GM12878 (cell line): Measurements from ENCODE around the gene USP25. TPM values are rescaled to one million over a fixed set of nuclear protein-coding genes. Genes with fewer than 3 reads are reported as not detected.

Experiments
- ATAC-seq: fragments of 200-7000 bp; cut with Tn5 transposase; 3 replicates; pipeline ENCODE4 v1.9.1; 2020; ENCODE audit warnings: mild to moderate bottlenecking, moderate library complexity
- BruUV-seq: library from RNA; stranded (reverse); fragments of 400-500 nt; replicated peaks from 2 replicates; lab custom pipeline; 2021; lab: Mats Ljungman, UMichigan
- CTCF ChIA-PET: fragments of 300-600 bp; sonication (Branson Sonifier 250); formaldehyde crosslinking; extraction: SDS; loops from one replicate; lab custom pipeline; 2021; ENCODE audit warnings: inconsistent platforms; lab: Yijun Ruan, JAX
- POLR2A ChIA-PET: fragments of 350-600 bp; formaldehyde crosslinking; extraction: SDS; loops from one replicate; lab custom pipeline; 2021; ENCODE audit warnings: inconsistent platforms; lab: Charles Lee
- RAD21 ChIA-PET: fragments of 300-600 bp; sonication (Branson Sonifier 250); formaldehyde crosslinking; loops from one replicate; lab custom pipeline; 2023; ENCODE audit warnings: antibody characterized with exemption; ENCODE audit not compliant: unreplicated experiment; lab: Charles Lee
- SMC1A ChIA-PET: fragments of 300-600 bp; sonication (Branson Sonifier 250); formaldehyde crosslinking; loops from one replicate; lab custom pipeline; 2023; ENCODE audit not compliant: unreplicated experiment, uncharacterized antibody; lab: Charles Lee
- DNase-seq: peaks from one replicate; pipeline ENCODE4 v3.0.0-alpha.2; 2011; ENCODE audit warnings: low read depth, low spot score
- FAIRE-seq: peaks from 3 replicates; lab custom pipeline; 2011; peaks lifted over from hg19 to GRCh38; lab: Jason Lieb, UNC
- H2AFZ ChIP-seq: 2 replicates; pipeline ENCODE4 v1.6.0; 2011; ENCODE audit warnings: low read depth, low read length, control low read depth; ENCODE audit not compliant: control insufficient read depth
- H3K27ac ChIP-seq: 2 replicates; pipeline ENCODE4 v1.5.1; 2011; ENCODE audit warnings: control low read depth; ENCODE audit not compliant: control insufficient read depth, insufficient read depth
- H3K27me3 ChIP-seq, 2 experiments: replicated peaks in 1 of 2; 2 replicates each; pipeline versions ENCODE4 v1.6.0 to v1.6.1; 2011; ENCODE audit warnings: low read length in 1 of 2; ENCODE audit not compliant: control insufficient read depth in 2 of 2, insufficient read depth in 2 of 2
- H3K36me3 ChIP-seq, 2 experiments: 2 replicates each; pipeline ENCODE4 v1.5.1; 2011; ENCODE audit warnings: low read length in 1 of 2; ENCODE audit not compliant: control insufficient read depth in 2 of 2, insufficient read depth in 2 of 2
- H3K4me1 ChIP-seq: 2 replicates; pipeline ENCODE4 v1.6.1; 2011; ENCODE audit warnings: mild to moderate bottlenecking, low read length, moderate library complexity, mixed read lengths; ENCODE audit not compliant: control insufficient read depth, insufficient read depth
- H3K4me2 ChIP-seq: 2 replicates; pipeline ENCODE4 v1.6.0; 2011; ENCODE audit warnings: control low read depth; ENCODE audit not compliant: control insufficient read depth, insufficient read depth
- H3K4me3 ChIP-seq: fragments of 200-600 bp; sonication (generic); 2 replicates; pipeline ENCODE4 v1.5.1; 2016
- H3K79me2 ChIP-seq: 2 replicates; pipeline ENCODE4 v1.6.0; 2011; ENCODE audit warnings: low read length; ENCODE audit not compliant: control insufficient read depth, insufficient read depth
- H3K9ac ChIP-seq: 2 replicates; pipeline ENCODE4 v1.8.0; 2011; ENCODE audit warnings: low read length, control low read depth, mixed read lengths; ENCODE audit not compliant: control insufficient read depth, insufficient read depth
- H3K9me3 ChIP-seq: replicated peaks from 3 replicates; pipeline ENCODE4 v1.5.1; 2011; ENCODE audit warnings: mild to moderate bottlenecking, low read length; ENCODE audit not compliant: control insufficient read depth, insufficient read depth
- H4K20me1 ChIP-seq: 2 replicates; pipeline ENCODE4 v1.6.0; 2011; ENCODE audit not compliant: control insufficient read depth, insufficient read depth
- BACH1 ChIP-seq: fragments of 450-650 bp; IDR thresholded peaks from 2 replicates; pipeline ENCODE4 v1.6.1; 2017; ENCODE audit warnings: mild to moderate bottlenecking, borderline replicate concordance
- CBFB ChIP-seq: IDR thresholded peaks from 2 replicates; pipeline ENCODE4 v1.6.1; 2016; ENCODE audit warnings: antibody characterized with exemption, low read depth
- CTCF ChIP-seq, 3 experiments: IDR thresholded peaks in 2 of 3; conservative IDR thresholded peaks in 1 of 3; 2 replicates each; pipeline ENCODE4 v1.5.1; 2011; ENCODE audit warnings: low read depth in 3 of 3, low read length in 3 of 3, mild to moderate bottlenecking in 3 of 3, control low read depth in 2 of 3, moderate library complexity in 2 of 3, inconsistent platforms in 1 of 3, mixed read lengths in 1 of 3; ENCODE audit not compliant: control insufficient read depth in 2 of 3, insufficient read depth in 1 of 3; ENCODE audit errors: extremely low read depth in 1 of 3
- FOXK2 ChIP-seq: fragments of 450-650 bp; IDR thresholded peaks from 2 replicates; pipeline ENCODE4 v1.6.1; 2017; ENCODE audit warnings: mild to moderate bottlenecking, moderate library complexity
- GABPA ChIP-seq: IDR thresholded peaks from 2 replicates; pipeline ENCODE4 v1.6.1; 2014; ENCODE audit warnings: antibody characterized with exemption, low read depth, mild to moderate bottlenecking, inconsistent platforms
- HDGF ChIP-seq: fragments of 450-650 bp; IDR thresholded peaks from 2 replicates; pipeline ENCODE4 v1.6.1; 2016; ENCODE audit warnings: antibody characterized with exemption
- JUND ChIP-seq: IDR thresholded peaks from 2 replicates; pipeline ENCODE4 v1.6.1; 2012; ENCODE audit warnings: low read depth, mild to moderate bottlenecking, low read length, improper control_type of control experiment, moderate library complexity
- MYC ChIP-seq: IDR thresholded peaks from 2 replicates; pipeline ENCODE4 v1.6.1; 2011; ENCODE audit warnings: mild to moderate bottlenecking, low read length, moderate library complexity, inconsistent platforms; ENCODE audit not compliant: insufficient read depth, insufficient replicate concordance, insufficient read length, severe bottlenecking
- NR2F1 ChIP-seq: fragments of 450-650 bp; conservative IDR thresholded peaks from 2 replicates; pipeline ENCODE4 v1.6.1; 2017; ENCODE audit warnings: mild to moderate bottlenecking
- RAD51 ChIP-seq: fragments of 450-650 bp; IDR thresholded peaks from 2 replicates; pipeline ENCODE4 v1.6.1; 2016; ENCODE audit warnings: moderate library complexity, mild to moderate bottlenecking, inconsistent platforms
- SP1 ChIP-seq: IDR thresholded peaks from one replicate; pipeline ENCODE4 v1.6.1; 2011; ENCODE audit warnings: low read depth, low read length
- SREBF2 ChIP-seq: IDR thresholded peaks from 2 replicates; pipeline ENCODE4 v1.6.1; 2012; ENCODE audit warnings: mild to moderate bottlenecking, low read length
- ZNF217 ChIP-seq: fragments of 450-650 bp; IDR thresholded peaks from 2 replicates; pipeline ENCODE4 v1.6.1; 2017; ENCODE audit warnings: antibody characterized with exemption, mild to moderate bottlenecking
- ZNF24 ChIP-seq: fragments of 450-650 bp; IDR thresholded peaks from 2 replicates; pipeline ENCODE4 v1.6.1; 2017; ENCODE audit warnings: antibody characterized with exemption, mild to moderate bottlenecking
- ZSCAN29 ChIP-seq: fragments of 450-650 bp; IDR thresholded peaks from 2 replicates; pipeline ENCODE4 v1.6.1; 2017; ENCODE audit warnings: mild to moderate bottlenecking, moderate library complexity
- in situ Hi-C: fragments of 300-500 bp; cut with MboI; formaldehyde crosslinking; loops from 9 replicates; pipeline ENCODE4 v1.14.3; 2018; ENCODE audit warnings: mixed read lengths
- intact Hi-C: fragments of 100-400 bp; cut with micrococcal nuclease; formaldehyde crosslinking; loops from one replicate; pipeline ENCODE4 v1.14.2; 2022; ENCODE audit not compliant: unreplicated experiment
- polyA plus RNA-seq, 11 experiments: library from polyadenylated mRNA; depleted of rRNA in 4 of 11; unstranded in 6 of 11; stranded (reverse) in 5 of 11; fragments of >200 nt; fragmentation: Nextera tagmentation in 4 of 11; fragmentation: Illumina TruSeq in 1 of 11; extraction: Ambion mirVana in 4 of 11; extraction: Trizol in 1 of 11; gene quantifications; 1 replicate in 1 of 11; 2 replicates in 10 of 11; pipeline versions ENCODE4 v1.2.1 to v1.2.3, GENCODE V29; 2011 to 2016; ENCODE audit warnings: inconsistent platforms in 2 of 11, missing spikeins in 2 of 11, low read depth in 1 of 11
- total RNA-seq, 4 experiments: library from RNA; depleted of rRNA in 3 of 4; stranded (reverse); fragments of >200 nt in 3 of 4; fragmentation: Illumina TruSeq in 1 of 4; extraction: Trizol in 1 of 4; gene quantifications; 2 replicates each; pipeline versions ENCODE4 v1.2.1 to v1.2.3, GENCODE V29; 2013 to 2021
- TF ChIP-seq, protein P1 (sequence below): fragments of 450-650 bp; IDR thresholded peaks from 2 replicates; pipeline ENCODE4 v1.6.1; 2014; ENCODE audit warnings: mild to moderate bottlenecking

The USP25 gene
- total and polyA plus RNA-seq, 10 of the 15 experiments (the other 5 are each of a cell fraction or from before 2014, with no cell fraction given): 1.5 to 31.3 (median 23.4) TPM

DNA sequence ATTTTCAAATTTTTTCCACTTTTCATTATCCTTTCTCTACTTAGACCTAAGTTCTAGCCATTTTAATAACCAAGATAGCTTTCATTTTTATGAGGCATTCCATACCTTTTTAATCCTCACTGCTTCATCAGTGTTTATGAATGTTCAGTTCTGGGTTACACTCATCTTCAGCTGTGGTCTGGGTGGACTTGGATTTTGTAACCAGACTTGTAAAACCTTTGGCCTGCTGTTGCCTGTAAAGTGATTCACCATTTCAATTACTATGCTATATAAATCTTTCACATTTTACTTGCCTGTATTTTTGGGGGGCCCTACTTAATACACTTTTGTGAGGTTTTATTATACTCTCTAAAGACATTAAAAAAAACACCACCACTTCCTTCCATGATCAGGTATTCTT lies 46.2 kb downstream of the USP25 start:
- no TSS peak for BruUV-seq
- no peak overlapping the region for H3K4me3 ChIP-seq
- TF ChIP-seq SP1: no peak
- TF ChIP-seq, protein P1, sequence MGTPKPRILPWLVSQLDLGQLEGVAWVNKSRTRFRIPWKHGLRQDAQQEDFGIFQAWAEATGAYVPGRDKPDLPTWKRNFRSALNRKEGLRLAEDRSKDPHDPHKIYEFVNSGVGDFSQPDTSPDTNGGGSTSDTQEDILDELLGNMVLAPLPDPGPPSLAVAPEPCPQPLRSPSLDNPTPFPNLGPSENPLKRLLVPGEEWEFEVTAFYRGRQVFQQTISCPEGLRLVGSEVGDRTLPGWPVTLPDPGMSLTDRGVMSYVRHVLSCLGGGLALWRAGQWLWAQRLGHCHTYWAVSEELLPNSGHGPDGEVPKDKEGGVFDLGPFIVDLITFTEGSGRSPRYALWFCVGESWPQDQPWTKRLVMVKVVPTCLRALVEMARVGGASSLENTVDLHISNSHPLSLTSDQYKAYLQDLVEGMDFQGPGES: no peak
- no peak for TF ChIP-seq RAD51
- no peak for TF ChIP-seq CBFB
- TF ChIP-seq JUND: no peak
- no peak for TF ChIP-seq ZNF24
- TF ChIP-seq FOXK2: no peak
- no peak for TF ChIP-seq BACH1
- no peak for TF ChIP-seq NR2F1
- TF ChIP-seq ZNF217: no peak
- TF ChIP-seq GABPA: no peak
- TF ChIP-seq HDGF: no peak
- no peak for TF ChIP-seq MYC
- TF ChIP-seq ZSCAN29: no peak
- TF ChIP-seq CTCF (IDR thresholded peaks at IDR 0.05 in 2 of 3, conservative IDR thresholded peaks at IDR 0.05 in 1 of 3; ENCODE audit: control insufficient read depth in 2 of 3, extremely low read depth in 1 of 3, insufficient read depth in 1 of 3, low read depth in 3 of 3, low read length in 3 of 3): no peak
- no peak for TF ChIP-seq SREBF2
- TF ChIP-seq, all 136 proteins: peak for 0
- ChIA-PET POLR2A (no interaction called here), SMC1A (interaction anchor here (0.6 to 1.2 kb wide), 3 partner anchors 12 to 39 kb away, joined by 4 read pairs; no protein-coding TSS in a partner anchor), CTCF (interaction anchor here (2.1 kb wide), 1 partner anchor 12 kb away, joined by 6 read pairs; no protein-coding TSS in a partner anchor), RAD21 (no interaction called here)
- FAIRE-seq (no peak), DNase-seq (no peak), ATAC-seq (no peak)
- Histone ChIP-seq H3K36me3 (peaks cover under 1 to 3% of the 10 kb centered on the region in 2 experiments; a peak in 3 of 4 replicates), H3K4me2 (no peak overlapping the region), H3K27ac (no peak overlapping the region), H3K79me2 (no peaks in the 10 kb centered on the region), H3K27me3 (no peaks in the 10 kb centered on the region), H3K9ac (no peak overlapping the region), H2AFZ (no peak overlapping the region), H3K4me1 (no peaks in the 10 kb centered on the region), H3K9me3 (no peaks in the 10 kb centered on the region; the same call in 2 of the 3 replicates), H4K20me1 (no peaks in the 10 kb centered on the region)
- intact Hi-C loops (no loop called here), in situ Hi-C loops (no loop called here)
